NCI-H226 (cell line): Measurements from ENCODE around the gene MSANTD3.

ENCODE experiments used
- DNase-seq: peaks from one replicate; pipeline ENCODE4 v3.0.0-alpha.2; 2015

MSANTD3 gene

DNA sequence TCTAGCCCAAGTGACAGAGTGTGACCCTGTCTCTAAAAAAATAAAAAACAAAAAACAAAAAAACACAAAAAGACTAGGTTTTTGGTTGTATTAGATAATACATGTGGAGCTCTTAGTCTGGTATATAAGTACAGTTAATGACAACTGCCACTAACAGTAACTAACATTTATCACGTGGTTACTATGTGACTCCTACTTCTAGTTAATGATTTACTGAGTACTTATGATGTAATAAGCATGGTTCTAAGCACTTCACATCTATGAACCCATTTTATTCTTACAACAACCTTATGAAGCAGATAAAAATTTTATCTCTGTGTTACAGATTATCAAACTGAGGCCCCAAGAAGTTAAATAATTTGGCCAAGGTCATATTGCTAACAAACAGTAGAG is 39.9 kb downstream of the MSANTD3 start:
- no peak for DNase-seq

DNA sequence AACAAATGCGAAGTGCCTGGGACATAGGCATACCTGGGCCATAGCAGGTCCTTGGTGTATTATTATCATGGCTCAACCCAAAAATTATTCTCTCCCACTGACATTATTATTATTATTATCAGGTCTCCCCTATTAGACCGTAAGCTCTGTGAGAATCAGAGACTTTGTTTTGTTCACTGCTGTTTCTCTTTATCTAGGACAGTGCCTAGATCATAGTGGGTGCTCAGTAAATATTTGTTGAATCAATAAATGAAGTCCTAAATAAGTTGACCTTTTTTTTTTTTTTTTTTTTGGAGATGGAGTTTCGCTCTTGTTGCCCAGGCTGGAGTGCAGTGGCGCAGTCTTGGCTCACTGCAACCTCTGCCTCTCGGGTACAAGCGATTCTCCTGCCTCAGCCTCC is 41.1 kb downstream of the MSANTD3 start:
- DNase-seq: no peak

DNA sequence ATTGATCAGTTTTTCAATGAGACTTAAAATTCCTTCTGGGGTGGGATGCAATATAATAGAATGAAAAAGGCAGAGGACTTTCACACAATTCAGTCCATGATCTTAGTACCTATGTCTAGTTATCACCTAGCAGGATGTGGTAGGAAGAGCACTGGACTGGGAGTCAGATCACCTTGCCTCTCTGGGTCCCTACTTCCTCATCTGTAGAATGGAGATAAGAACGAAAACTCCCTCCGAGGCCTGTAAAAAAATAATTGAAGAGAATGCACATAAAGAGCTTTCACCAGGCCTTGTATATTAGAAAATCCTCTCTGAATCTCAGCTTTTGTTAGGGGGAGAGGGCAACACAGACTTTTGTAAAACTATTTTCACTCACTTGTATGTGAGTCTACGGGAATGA is 45.3 kb downstream of the MSANTD3 start:
- no peak for DNase-seq

DNA sequence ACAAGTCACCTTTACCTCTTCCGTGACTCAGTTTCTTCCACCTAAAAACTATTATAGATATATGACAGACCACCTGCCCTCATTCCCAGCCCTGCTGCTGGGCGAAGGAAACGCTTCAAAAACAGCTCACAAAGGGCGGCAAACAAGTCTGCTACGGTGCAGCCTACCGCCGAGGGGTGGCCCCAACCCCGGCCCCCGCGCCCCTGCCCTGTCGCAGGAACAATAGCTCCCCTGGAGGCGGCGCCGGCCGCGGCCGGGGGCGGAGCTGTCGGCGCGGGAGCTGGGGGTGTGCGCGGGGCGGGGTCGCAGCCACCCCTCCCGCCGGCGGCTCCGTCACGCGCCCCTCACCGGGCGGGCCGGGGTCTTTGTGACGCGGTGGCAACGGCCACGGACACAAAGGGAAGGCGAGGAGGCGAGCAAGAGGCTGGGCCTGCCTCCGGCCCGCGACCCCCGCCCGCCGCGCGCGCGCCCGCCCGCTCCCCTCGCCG is 45.9 kb downstream of the MSANTD3 start, which contains the start of gene TMEFF1:
TMEFF1 (plus strand) TSS at position 362 of the 488 bp plus-strand sequence. CDS start 396 bp downstream, outside the sequence.
- DNase-seq: no peak

DNA sequence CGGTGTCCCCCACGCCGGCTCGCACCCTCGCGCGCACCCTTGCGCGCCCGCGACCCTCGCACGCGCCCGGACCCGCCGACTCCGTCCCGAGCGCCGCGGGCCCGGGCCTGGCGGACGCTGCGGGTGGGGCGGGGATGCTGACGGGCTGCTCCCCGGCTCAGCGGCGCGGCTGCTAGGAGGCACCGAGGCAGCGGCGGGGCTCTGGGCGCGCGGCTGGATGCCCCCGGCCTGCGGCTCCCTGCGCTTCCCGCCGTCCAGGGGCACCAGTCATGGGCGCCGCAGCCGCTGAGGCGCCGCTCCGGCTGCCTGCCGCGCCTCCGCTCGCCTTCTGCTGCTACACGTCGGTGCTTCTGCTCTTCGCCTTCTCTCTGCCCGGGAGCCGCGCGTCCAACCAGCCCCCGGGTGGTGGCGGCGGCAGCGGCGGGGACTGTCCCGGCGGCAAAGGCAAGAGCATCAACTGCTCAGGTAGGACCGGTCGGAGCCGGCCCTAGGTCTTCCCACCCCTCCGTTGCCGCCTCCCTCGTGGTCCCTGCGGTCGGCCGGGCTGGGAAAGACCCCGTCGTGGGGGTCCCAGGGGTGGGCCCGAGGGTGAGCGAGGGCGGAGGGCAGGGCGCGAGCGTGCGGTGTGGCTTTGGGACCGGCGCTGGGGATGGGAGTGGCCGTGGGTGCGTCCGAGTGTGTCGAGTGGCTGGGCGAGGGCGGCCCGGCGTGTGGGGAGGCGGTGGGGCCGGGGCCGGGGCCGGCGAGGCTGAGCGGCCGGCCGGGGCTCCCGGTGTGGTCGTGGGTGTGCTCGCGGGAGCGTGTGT is 46.5 kb downstream of the MSANTD3 start:
- no peak for DNase-seq

DNA sequence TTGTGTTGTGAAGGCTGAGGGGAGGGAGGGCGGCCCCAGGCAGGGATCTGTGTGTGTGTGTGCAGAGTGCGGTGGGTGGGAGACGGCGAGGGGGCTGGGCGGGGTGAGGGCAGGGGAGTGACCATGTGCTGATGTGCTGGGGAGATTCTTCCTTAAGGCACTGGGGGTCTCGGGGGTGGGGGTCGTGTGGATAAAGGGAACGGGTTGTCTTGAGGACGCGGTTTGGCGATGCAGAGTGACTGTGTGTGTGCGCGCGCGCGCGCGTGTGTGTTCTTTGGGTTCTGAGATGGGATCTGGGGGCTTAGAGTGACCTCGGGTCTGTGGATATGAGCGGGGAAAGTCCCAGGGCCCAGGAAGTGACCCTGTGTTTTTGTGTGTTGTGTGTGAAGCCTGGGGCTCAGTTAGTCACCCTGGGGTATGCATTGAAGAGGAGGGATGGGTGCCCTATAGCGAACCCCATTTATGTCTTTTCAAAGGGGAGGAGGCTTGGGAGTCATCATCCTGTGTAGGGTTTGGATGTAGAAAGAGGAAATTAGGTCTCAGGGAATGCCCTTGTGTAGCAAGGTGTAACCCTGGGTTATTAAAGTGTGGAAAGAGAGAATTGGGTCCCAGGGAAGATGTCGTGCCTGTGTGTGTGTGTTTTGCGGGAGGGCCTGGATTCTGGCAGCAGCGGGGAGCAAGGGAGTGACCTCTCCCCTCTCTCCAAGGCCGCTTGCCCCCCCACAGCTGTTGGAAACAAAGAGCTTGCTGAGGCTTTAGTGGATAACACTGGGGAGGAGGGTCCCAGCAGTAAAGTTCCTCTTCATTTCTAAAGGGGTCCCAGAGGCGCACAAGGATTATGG is 47.4 kb downstream of the MSANTD3 start:
- no peak for DNase-seq

DNA sequence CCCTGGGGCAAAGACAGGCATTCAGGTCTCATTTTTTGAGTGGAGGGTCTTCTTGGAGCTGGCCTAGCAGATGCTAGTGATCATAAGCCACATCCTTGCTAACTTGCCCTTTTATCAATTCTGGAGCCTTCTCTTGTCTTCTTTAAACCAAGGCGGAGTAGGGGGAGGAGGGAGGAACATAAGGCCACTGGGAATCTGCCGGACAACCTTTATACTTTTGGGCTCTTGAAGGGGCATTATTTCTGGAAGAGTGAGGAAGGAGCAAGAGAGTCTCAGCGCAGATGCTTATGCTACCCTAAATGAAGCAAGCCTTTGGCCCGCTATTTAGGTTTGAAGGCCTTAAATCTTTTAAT is 48.0 kb downstream of the MSANTD3 start:
- DNase-seq: no peak

DNA sequence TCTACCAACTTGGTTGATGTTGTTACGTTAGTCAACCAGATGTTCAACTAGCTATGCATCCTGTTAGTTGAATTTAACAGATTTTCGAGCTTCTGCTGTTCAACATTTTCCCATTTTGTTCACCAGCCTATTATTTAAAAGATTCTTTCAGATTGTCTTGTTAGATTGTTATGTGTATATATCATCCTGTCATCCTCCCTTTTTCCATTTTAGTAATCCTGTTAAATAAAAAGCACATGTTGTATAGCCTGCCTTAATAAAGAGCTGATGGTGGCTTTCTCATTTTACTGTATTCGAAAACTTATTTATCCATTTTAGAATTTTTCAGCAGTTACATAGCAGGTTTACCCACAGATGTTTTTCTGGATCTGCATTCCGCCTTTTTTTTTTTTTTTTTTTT is 50.3 kb downstream of the MSANTD3 start:
- DNase-seq: no peak

DNA sequence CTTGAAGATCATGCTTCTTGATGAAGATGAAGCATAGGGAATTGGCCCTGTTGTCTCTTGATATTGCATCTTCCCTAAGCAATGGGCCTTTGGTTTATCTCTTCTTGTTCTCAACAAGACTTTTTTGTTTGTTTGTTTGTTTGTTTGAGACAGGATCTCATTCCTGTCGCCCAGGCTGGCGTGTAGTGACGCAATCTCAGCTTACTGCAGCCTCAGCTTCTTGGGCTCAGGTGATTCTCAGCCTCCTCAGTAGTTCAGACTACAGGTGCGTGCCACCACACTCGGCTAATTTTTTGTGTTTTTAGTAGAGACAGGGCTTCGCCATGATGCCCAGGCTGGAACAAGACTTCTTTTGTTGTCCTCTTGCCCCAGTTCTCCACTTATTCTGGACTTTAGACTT is 51.2 kb downstream of the MSANTD3 start:
- DNase-seq: no peak

DNA sequence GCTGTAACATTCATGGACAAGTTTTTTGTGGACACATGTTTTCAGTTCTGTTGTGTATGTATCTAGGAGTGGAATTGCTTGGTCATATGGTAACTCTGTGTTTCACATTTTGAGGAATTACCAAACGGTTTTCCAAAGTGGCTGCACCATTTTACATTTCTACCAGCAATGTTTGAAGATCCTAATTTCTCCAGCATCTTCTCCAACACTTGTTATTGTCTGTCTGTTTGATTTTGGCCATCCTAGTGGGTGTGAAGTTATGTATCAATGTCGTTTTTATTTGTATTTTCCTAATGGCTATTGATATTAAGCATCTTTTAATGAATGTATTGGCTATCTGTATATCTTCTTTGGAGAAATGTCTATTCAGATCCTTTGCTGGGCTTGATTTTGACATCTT is 52.9 kb downstream of the MSANTD3 start:
- no peak for DNase-seq

DNA sequence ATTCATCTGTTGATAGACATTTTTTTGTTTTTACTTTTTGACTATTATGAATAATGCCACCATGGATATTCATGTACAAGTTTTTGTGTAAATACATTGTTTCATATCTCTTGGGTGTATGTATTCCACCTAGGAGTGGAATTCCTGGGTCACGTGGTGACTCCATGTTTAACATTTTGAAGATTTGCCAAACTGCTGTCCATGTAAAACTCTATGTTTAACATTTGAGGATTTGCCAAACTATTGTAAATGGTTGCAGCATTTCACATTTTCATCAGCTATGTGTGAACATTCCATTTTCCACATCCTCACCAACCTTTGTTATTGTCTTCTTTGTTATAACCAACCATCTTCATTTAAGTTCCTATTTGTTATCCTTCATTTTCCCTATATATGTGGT is 58.3 kb downstream of the MSANTD3 start:
- DNase-seq: no peak

DNA sequence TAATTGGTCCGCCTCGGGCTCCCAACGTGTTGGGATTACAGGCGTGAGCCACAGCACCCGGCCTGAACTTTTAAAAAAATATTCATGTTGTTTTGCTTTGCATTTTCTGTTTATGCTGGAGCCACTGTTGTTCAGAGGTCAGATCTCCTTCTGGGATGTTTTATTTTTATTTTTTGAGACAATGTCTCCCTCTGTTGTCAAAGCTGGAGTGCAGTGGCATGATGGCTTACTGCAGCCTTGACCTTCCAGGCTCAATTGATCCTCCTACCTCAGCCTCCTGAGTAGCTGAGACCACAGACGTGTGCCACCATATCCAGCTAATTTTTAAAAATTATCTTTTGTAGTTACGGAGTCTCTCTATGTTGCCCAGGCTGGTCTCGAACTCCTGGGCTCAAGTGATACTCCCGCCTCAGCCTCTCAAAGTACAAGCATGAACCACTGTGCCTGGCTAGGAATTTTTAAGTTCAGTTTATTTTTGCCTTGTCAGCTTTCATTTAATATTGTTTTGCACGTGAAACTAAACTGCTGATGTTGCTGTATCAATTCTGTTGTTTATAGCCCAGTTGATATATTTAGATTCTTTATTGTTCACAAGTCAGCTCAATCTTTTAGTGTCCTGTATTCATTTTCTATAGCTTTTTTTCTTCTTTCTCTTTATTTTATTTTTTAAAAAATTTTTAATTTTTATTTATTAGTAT is 59.7 kb downstream of the MSANTD3 start:
- DNase-seq: no peak

DNA sequence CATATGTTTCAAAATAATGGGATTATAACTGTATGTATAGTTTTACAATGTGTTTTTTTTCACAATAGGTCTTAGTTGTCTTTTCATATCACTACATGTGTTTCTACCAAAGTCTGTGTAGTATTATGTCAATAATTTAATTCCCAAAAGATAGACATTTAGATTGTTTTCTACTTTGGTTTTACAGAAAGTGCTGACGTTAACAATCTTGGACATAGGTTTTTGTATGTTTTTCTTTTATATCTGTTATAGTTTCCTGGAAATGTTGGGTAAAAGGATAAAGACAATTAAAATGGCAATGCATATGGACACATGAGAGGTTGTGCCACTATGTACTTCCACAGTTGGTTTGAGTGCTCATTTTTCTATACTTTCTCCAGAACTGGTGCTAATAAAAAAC is 61.2 kb downstream of the MSANTD3 start:
- DNase-seq: no peak

DNA sequence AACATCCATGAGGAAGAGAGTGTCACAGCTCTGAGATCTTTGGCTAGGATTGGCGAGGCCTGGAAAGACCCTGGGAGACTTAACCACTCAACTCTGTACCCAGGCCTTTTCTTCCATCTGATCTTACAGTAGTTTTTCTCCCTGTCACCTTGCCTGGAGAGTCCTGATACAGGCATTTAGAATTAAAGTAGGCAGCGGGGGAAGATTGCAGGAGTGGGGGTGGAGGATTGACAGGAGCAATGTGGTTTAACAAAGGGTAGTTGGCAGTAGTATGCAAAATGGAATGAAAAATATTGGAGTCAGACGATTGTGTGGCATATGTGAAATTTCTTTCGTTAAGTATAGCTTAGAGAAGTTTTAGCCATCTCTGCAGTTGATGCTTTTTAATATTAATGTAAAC is 62.9 kb downstream of the MSANTD3 start:
- no peak for DNase-seq

DNA sequence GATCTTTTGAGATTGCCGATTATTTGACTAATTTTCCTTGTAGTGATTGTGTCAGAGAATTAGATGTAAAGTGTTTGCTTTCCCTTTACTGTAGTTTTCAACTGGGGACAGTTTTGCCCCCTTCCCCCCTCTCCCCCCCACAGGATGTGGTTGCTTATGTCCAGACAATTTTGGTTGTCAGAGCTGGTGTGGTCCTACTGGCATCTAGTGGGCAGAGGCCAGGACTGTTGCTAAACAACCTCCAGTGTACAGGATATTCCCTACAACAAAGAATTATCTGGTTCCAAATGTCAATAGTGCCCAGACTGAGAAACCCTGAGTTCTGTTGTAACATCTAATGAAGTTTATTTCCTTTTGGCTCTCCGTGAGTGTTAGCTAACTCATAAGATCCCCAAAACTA is 66.0 kb downstream of the MSANTD3 start:
- DNase-seq: peak; percentile 43

DNA sequence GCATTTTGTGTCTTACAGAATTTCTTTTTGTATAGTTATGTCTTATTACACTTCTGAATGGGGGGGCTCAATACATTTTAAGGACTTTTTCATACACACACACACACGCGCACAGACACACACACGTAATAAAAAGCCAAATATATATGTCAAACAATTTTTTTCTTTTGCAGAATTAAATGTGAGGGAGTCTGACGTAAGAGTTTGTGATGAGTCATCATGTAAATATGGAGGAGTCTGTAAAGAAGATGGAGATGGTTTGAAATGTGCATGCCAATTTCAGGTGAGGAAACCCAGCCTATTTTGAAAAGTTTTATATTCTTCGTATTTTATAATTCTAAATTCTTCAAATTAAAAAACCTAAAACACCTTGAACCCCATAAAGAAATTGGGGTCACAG is 71.6 kb downstream of the MSANTD3 start:
- peak; percentile 56 for DNase-seq

DNA sequence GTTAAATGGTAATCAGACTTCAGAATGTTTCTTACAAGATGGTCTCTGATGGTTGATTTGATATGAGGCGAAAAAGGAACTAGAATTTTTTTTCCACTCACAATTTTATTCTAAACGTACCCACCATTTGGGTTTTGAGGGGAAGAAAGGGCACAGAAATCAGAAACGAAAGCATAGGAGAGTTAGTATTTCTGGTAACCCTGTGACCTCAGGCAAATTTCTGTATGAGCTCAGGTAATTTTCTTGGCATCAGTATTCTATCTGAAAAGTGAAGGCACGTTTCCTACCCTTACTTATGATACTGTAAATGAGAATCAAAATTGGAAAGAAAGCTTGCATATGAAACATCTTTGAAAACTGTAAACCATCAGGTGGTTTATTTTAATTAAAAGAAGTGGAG is 72.5 kb downstream of the MSANTD3 start:
- no peak for DNase-seq

DNA sequence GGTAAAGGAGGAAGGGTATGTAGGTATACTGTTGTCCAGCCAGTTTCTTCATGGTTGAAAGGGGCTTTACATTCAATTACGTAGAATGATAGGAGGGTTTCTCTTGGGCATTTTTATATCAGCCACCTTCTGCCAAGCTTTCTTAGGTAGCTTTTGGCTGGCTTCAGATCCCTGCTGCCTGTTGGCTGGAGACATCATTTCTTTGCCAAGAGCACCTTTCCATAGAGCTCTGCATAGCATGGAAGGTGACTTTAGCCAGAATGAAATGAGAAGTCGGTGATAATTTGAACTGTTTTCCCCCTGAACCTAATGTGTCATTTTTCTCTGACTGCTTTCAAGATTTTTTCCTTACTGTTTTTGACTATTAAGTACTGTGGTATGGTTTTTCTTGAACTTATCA is 72.9 kb downstream of the MSANTD3 start:
- DNase-seq: no peak
